Subcutaneous abdominal adipose tissue (tissue), 5 donors: ENCODE measurements around the gene FRMD6.

ENCODE experiments used
- H3K27ac ChIP-seq: one replicate; pipeline ENCODE4 v1.7.0; 2013; ENCODE audit warnings: low read depth, mild to moderate bottlenecking, inconsistent platforms, low read length, moderate library complexity
- H3K27me3 ChIP-seq, 5 donors: one replicate each; pipeline ENCODE4 v1.7.0; 2013; ENCODE audit warnings: low read length in 5 of 5, inconsistent platforms in 1 of 5; ENCODE audit not compliant: control insufficient read depth in 5 of 5, insufficient read depth in 4 of 5
- H3K36me3 ChIP-seq, 5 donors: one replicate each; pipeline ENCODE4 v1.7.0; 2013; ENCODE audit warnings: low read length in 5 of 5; ENCODE audit not compliant: control insufficient read depth in 5 of 5, insufficient read depth in 5 of 5
- H3K4me1 ChIP-seq, 5 donors: one replicate each; pipeline ENCODE4 v1.7.0; 2013; ENCODE audit warnings: low read length in 5 of 5, mild to moderate bottlenecking in 3 of 5, moderate library complexity in 1 of 5; ENCODE audit not compliant: control insufficient read depth in 5 of 5, insufficient read depth in 5 of 5
- H3K4me3 ChIP-seq, 5 donors: one replicate each; pipeline ENCODE4 v1.7.0; 2013; ENCODE audit warnings: low read length in 5 of 5, low read depth in 1 of 5
- H3K9ac ChIP-seq, 5 donors: one replicate each; pipeline ENCODE4 v1.7.0; 2013; ENCODE audit warnings: low read length in 5 of 5, mild to moderate bottlenecking in 4 of 5, moderate library complexity in 3 of 5
- H3K9me3 ChIP-seq, 5 donors: one replicate each; pipeline ENCODE4 v1.7.0; 2013; ENCODE audit warnings: low read length in 5 of 5; ENCODE audit not compliant: control insufficient read depth in 5 of 5
- donor health status: healthy.
- donor health status: healthy.
- donor health status: healthy.
- donor health status: healthy.
- donor health status: healthy.

Gene FRMD6

GRCh38 chr14:51715250-51715649, 63.5 kb downstream of the FRMD6 start:
- peaks cover 15 to 44% (median 25%) of the 10 kb centered on the region in 5 donors for H3K36me3 ChIP-seq
- no peak overlapping the region for H3K4me3 ChIP-seq
- no peak overlapping the region for H3K27ac ChIP-seq
- H3K9ac ChIP-seq: no peak overlapping the region
- no peaks in the 10 kb centered on the region for H3K27me3 ChIP-seq
- H3K9me3 ChIP-seq: no peaks in the 10 kb centered on the region
- H3K4me1 ChIP-seq: no peaks in the 10 kb centered on the region

DNA sequence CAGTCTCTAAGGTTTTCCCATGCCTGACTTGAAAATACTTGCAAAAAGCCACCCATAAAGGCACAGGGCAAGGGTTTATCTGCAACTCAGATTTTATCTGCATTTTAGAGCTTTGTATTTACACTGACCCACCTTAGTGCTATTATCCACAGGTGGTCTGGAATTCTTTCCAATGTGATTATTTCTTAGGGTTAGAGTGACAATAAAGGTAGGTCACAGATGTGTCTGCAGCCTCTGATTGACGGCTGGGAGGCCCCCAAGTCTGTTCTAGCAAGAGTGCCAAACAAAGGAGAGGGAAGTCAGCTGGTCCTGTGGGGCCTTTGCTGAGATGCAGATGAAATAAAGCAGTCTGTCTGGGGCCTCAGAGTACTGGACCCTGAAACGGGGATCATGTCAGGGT, 64.0 kb downstream of the FRMD6 start:
- no peaks in the 10 kb centered on the region for H3K4me1 ChIP-seq
- no peaks in the 10 kb centered on the region for H3K9me3 ChIP-seq
- H3K9ac ChIP-seq: no peak overlapping the region
- H3K27me3 ChIP-seq: no peaks in the 10 kb centered on the region
- no peak overlapping the region for H3K4me3 ChIP-seq
- peaks cover 20 to 49% (median 29%) of the 10 kb centered on the region in 5 donors for H3K36me3 ChIP-seq
- no peak overlapping the region for H3K27ac ChIP-seq

DNA sequence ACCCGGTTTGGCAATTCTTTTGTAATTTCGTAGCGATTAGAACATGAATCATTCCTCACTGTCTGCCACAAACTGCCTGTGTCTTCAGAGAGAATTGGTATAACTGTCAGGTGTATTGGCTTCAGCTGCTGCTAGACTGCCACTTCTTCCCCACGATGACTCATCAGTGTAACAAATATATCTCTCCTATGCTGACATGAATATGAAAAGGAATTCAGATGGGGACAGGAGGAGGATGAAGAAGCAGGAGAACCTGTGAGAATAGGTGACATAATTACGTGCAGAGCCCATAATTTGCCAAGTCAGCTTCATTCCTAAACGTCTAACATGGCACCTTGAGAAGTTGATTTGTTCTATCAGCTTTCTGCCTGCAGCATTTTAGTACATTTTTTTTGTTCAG, 64.9 kb downstream of the FRMD6 start:
- Histone ChIP-seq H3K36me3 (peaks cover 20 to 53% (median 27%) of the 10 kb centered on the region in 5 donors), H3K9me3 (no peaks in the 10 kb centered on the region), H3K27ac (no peak overlapping the region)

DNA sequence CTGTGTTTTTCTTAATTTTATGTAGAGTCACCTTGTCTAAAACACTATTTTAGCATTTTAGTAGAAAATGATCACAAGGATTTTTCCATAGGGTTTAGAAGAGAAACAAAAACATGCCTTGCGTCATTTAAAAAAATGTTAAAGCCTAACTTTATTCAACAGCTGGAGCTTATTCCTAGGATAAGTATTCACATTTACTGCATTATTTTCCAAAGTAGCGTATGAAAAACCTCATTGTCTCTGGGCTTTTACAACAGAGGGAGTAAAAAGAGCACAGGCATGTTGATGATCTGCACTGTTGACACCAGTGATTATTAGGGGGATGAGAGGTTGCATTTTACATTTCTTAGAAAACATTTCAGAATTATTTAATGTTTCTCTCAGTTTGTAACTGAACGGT, 66.1 kb downstream of the FRMD6 start:
- no peaks in the 10 kb centered on the region for H3K9me3 ChIP-seq
- no peaks in the 10 kb centered on the region for H3K4me1 ChIP-seq
- H3K27me3 ChIP-seq: no peaks in the 10 kb centered on the region
- no peak overlapping the region for H3K4me3 ChIP-seq
- H3K9ac ChIP-seq: no peak overlapping the region
- H3K27ac ChIP-seq: no peak overlapping the region
- peaks cover 26 to 60% (median 36%) of the 10 kb centered on the region in 5 donors for H3K36me3 ChIP-seq

More for the DNA sequence above, 64.9 kb downstream of the FRMD6 start:
- H3K4me3 ChIP-seq: no peak overlapping the region
- H3K27me3 ChIP-seq: no peaks in the 10 kb centered on the region
- no peaks in the 10 kb centered on the region for H3K4me1 ChIP-seq
- H3K9ac ChIP-seq: no peak overlapping the region

GRCh38 chr14:51719955-51720354, 68.2 kb downstream of the FRMD6 start:
- Histone ChIP-seq H3K4me1 (no peaks in the 10 kb centered on the region), H3K9ac (no peak overlapping the region), H3K36me3 (peaks cover 32 to 75% (median 42%) of the 10 kb centered on the region in 5 donors), H3K9me3 (no peaks in the 10 kb centered on the region), H3K27me3 (no peaks in the 10 kb centered on the region), H3K27ac (no peak overlapping the region), H3K4me3 (no peak overlapping the region)

DNA sequence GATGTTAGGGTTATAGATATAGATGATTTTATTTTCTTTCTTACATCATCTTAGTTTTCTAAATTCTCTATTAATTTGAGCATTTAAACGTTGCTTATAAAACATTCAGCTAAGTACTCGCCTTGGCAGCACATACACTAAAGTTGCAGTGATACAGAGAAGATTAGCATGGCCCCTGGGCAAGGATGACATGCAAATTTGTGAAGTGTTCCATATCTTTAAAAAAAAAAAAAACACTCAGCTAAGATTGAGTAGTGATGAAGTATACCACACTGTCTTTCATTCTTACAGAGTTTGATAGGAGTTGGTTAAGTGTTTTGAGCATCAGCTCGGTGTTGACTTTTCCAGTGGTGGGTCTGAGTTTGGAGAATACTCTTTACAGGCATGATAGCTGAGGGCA, 72.3 kb downstream of the FRMD6 start:
- Histone ChIP-seq H3K4me1 (no peaks in the 10 kb centered on the region), H3K36me3 (peaks cover 34 to 70% (median 48%) of the 10 kb centered on the region in 5 donors), H3K27me3 (no peaks in the 10 kb centered on the region), H3K27ac (no peak overlapping the region), H3K9ac (no peak overlapping the region), H3K9me3 (no peaks in the 10 kb centered on the region), H3K4me3 (no peak overlapping the region)

DNA sequence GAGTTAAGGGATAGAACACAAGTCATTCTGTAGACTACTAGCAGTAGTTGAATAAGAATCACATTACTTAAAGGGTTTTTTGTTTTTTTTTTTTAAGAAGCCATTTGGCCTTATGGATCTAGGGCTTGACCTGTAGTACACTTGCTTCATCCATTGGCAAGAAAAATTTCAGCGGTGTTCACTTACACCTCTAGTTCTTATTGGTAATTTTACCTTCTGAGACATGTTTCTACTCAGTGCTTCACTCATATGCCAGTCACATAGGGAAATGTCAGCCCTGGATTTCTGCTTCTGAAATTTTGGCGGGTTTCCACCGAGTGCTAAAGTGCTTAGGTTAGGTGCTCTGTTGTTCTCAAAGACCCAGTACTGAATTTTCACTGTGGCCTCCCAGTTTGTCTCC, 72.9 kb downstream of the FRMD6 start:
- no peaks in the 10 kb centered on the region for H3K4me1 ChIP-seq
- no peak overlapping the region for H3K4me3 ChIP-seq
- H3K36me3 ChIP-seq: peaks cover 34 to 70% (median 48%) of the 10 kb centered on the region in 5 donors

GRCh38 chr14:51725061-51725460, 73.4 kb downstream of the FRMD6 start:
- Histone ChIP-seq H3K4me1 (no peaks in the 10 kb centered on the region), H3K27me3 (no peaks in the 10 kb centered on the region), H3K9ac (no peak overlapping the region), H3K36me3 (peaks cover 34 to 66% (median 46%) of the 10 kb centered on the region in 5 donors), H3K9me3 (no peaks in the 10 kb centered on the region), H3K4me3 (no peak overlapping the region), H3K27ac (no peak overlapping the region)

More for the DNA sequence above, 72.9 kb downstream of the FRMD6 start:
- H3K9ac ChIP-seq: no peak overlapping the region
- H3K27ac ChIP-seq: no peak overlapping the region
- H3K9me3 ChIP-seq: no peaks in the 10 kb centered on the region
- H3K27me3 ChIP-seq: no peaks in the 10 kb centered on the region

GRCh38 chr14:51726166-51726899, 74.6 kb downstream of the FRMD6 start:
- no peak overlapping the region for H3K9ac ChIP-seq
- peaks cover 29 to 55% (median 39%) of the 10 kb centered on the region in 5 donors for H3K36me3 ChIP-seq

DNA sequence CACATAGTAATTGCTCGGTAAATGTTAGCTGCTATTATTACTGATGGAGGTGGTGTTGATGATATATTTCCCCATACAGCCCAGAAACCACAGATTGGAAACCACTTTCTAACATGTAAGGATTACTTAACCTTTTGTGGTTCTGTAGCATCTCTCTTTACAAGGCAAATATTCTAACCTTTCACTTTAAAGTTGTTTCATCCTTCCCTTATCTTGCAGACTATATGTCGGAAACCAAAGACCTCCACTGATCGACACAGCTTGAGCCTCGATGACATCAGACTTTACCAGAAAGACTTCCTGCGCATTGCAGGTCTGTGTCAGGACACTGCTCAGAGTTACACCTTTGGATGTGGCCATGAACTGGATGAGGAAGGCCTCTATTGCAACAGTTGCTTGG, 75.8 kb downstream of the FRMD6 start:
- Histone ChIP-seq H3K9me3 (no peaks in the 10 kb centered on the region), H3K9ac (no peak overlapping the region), H3K27ac (no peak overlapping the region), H3K4me1 (no peaks in the 10 kb centered on the region), H3K4me3 (no peak overlapping the region), H3K36me3 (peaks cover 24 to 46% (median 32%) of the 10 kb centered on the region in 5 donors), H3K27me3 (peaks cover 0 to under 1% (median 0%) of the 10 kb centered on the region in 5 donors)

More at GRCh38 chr14:51726166-51726899, 74.6 kb downstream of the FRMD6 start:
- H3K9me3 ChIP-seq: no peaks in the 10 kb centered on the region
- H3K4me1 ChIP-seq: no peaks in the 10 kb centered on the region
- H3K4me3 ChIP-seq: no peak overlapping the region
- no peak overlapping the region for H3K27ac ChIP-seq
- no peaks in the 10 kb centered on the region for H3K27me3 ChIP-seq
